Measurements from ENCODE around the gene SYNGAP1. TPM values are rescaled to one million over a fixed set of nuclear protein-coding genes. Genes with fewer than 3 reads are reported as not detected.
A peak's percentile ranks its signal among the peaks of the same experiment; 100 is the strongest.
"Not testable (repeated sequence)": the region's sequence is repeated elsewhere in the genome, so short reads cannot be mapped to it uniquely, and the experiment has no call there.

SYNGAP1 gene
- total RNA-seq, 2 donors from 2014 or later: 5.4 to 5.6 TPM

GRCh38 chr6:33391922-33392594 lies 27.8 kb upstream of the SYNGAP1 start:
- intact Hi-C loops (cut with DNase I): no loop called here
- Histone ChIP-seq H3K27me3 (no peaks in the 10 kb centered on the region), H3K4me3 (peak overlapping the region in 1 of 2 donors; percentile 18), H3K9me3 (no peaks in the 10 kb centered on the region), H3K36me3 (replicated peaks in 1 of 2; ENCODE audit: insufficient read depth in 1 of 2, low read depth in 2 of 2) (no peaks in the 10 kb centered on the region), H3K4me1 (peaks cover 14% of the 10 kb centered on the region), H3K27ac (peak overlapping the region in 3 of 4 donors; percentile 87 to 94 (median 91))
- DNase-seq: no peak
- TF ChIP-seq, protein P1, sequence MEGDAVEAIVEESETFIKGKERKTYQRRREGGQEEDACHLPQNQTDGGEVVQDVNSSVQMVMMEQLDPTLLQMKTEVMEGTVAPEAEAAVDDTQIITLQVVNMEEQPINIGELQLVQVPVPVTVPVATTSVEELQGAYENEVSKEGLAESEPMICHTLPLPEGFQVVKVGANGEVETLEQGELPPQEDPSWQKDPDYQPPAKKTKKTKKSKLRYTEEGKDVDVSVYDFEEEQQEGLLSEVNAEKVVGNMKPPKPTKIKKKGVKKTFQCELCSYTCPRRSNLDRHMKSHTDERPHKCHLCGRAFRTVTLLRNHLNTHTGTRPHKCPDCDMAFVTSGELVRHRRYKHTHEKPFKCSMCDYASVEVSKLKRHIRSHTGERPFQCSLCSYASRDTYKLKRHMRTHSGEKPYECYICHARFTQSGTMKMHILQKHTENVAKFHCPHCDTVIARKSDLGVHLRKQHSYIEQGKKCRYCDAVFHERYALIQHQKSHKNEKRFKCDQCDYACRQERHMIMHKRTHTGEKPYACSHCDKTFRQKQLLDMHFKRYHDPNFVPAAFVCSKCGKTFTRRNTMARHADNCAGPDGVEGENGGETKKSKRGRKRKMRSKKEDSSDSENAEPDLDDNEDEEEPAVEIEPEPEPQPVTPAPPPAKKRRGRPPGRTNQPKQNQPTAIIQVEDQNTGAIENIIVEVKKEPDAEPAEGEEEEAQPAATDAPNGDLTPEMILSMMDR (IDR thresholded peaks at IDR 0.05): no peak
- TF ChIP-seq POLR2A (IDR thresholded peaks at IDR 0.05): no peak
- no peak for ATAC-seq
- WGBS, 2 donors: 0% methylated on average over 10 to 31 of the region's 31 CpGs

DNA sequence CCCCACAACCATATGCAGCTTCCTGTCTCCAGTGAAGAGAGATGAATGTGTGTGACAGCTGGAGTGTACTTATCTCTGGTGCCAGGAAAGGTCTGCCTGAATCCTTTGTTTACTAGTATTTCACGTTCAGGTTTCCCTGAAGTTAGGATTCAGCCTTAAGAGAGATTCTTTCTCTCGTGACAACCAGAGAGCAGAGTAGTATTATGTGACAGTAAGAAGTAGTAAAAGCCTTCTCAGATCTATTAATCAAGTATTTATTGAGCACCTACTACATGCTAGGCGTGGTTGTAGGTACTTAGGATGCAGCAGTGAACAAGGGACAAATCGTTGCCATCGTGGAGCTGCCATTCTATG lies 27.3 kb upstream of the SYNGAP1 start:
- Histone ChIP-seq H3K4me1 (peaks cover 14% of the 10 kb centered on the region), H3K27ac (no peak overlapping the region), H3K9me3 (no peaks in the 10 kb centered on the region), H3K27me3 (no peaks in the 10 kb centered on the region), H3K36me3 (replicated peaks in 1 of 2; ENCODE audit: insufficient read depth in 1 of 2, low read depth in 2 of 2) (no peaks in the 10 kb centered on the region), H3K4me3 (no peak overlapping the region)
- ATAC-seq: no peak
- DNase-seq: no peak
- no peak for TF ChIP-seq POLR2A (IDR thresholded peaks at IDR 0.05)
- TF ChIP-seq, protein P1 (IDR thresholded peaks at IDR 0.05): no peak
- intact Hi-C loops (cut with DNase I): no loop called here
- WGBS, 2 donors: 40 to 43% methylated on average over 5 of the region's 5 CpGs

DNA sequence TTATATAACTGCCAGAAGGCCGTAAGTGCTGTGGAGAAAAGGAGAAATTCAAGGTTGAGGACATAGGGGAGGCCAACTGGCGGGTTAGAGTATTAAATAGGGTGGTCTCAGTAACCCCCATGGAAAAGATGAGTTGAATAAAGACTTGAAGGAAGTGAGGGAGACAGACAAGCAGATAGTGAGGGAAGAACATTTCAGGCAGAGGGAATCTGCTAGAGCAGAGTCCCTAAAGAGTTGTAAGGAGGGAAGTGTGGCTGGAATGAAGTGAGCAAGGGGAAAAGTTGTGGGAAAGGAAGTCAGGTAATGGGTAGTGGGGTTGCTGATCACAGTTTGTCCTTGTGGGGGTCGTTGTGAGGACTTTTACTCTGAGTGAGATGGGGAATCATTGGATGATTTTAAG lies 26.9 kb upstream of the SYNGAP1 start:
- ATAC-seq: no peak
- Histone ChIP-seq H3K4me3 (no peak overlapping the region), H3K27ac (no peak overlapping the region), H3K4me1 (peaks cover 14% of the 10 kb centered on the region), H3K36me3 (replicated peaks in 1 of 2; ENCODE audit: insufficient read depth in 1 of 2, low read depth in 2 of 2) (no peaks in the 10 kb centered on the region), H3K27me3 (no peaks in the 10 kb centered on the region), H3K9me3 (no peaks in the 10 kb centered on the region)
- WGBS, 2 donors: 46 to 48% methylated on average over 3 of the region's 3 CpGs
- intact Hi-C loops (cut with DNase I): no loop called here
- no peak for DNase-seq
- TF ChIP-seq, protein P1 (IDR thresholded peaks at IDR 0.05): no peak
- TF ChIP-seq POLR2A (IDR thresholded peaks at IDR 0.05): no peak

- Histone ChIP-seq H3K4me3 (no peak overlapping the region), H3K27me3 (no peaks in the 10 kb centered on the region), H3K9me3 (no peaks in the 10 kb centered on the region), H3K36me3 (replicated peaks in 1 of 2; ENCODE audit: insufficient read depth in 1 of 2, low read depth in 2 of 2) (no peaks in the 10 kb centered on the region), H3K4me1 (peaks cover under 1% of the 10 kb centered on the region), H3K27ac (no peak overlapping the region)
- ATAC-seq: no peak
- 70 to 79% methylated on average over 1 of the region's 1 CpG for WGBS, 2 donors
- no peak for TF ChIP-seq POLR2A (IDR thresholded peaks at IDR 0.05)
- TF ChIP-seq, protein P1 (IDR thresholded peaks at IDR 0.05): no peak
- no peak for DNase-seq
- intact Hi-C loops (cut with DNase I): no loop called here
Measured at GRCh38 chr6:33397541-33397940, 22.3 kb upstream of the SYNGAP1 start.

DNA sequence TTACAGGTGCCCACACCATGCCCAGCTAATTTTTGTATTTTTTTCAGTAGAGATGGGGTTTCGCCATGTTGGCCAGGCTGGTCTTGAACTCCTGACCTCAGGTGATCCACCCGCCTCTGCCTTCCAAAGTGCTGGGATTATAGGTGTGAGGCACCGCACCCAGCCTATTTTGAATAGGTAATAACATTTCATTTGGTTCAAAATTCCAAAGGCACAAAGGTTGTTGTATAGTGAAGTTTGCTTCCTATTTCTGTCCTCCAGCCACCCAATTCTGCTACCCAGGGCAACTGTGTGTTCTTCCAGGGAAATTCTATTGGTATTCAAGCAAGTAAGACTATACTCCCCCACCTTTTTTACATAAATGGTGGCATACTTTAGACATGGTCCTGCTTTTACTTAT lies 21.3 kb upstream of the SYNGAP1 start:
- intact Hi-C loops (cut with DNase I); DNase-seq; ATAC-seq; H3K9me3 ChIP-seq; H3K36me3 ChIP-seq (replicated peaks in 1 of 2; ENCODE audit: insufficient read depth in 1 of 2, low read depth in 2 of 2); H3K4me1 ChIP-seq; H3K27ac ChIP-seq; H3K27me3 ChIP-seq; H3K4me3 ChIP-seq: not testable (repeated sequence)
- 91% methylated on average over 3 of the region's 3 CpGs for WGBS, 2 donors

GRCh38 chr6:33399881-33400280 lies 20.0 kb upstream of the SYNGAP1 start:
- intact Hi-C loops (cut with DNase I); H3K36me3 ChIP-seq (replicated peaks in 1 of 2; ENCODE audit: insufficient read depth in 1 of 2, low read depth in 2 of 2); H3K9me3 ChIP-seq; H3K27me3 ChIP-seq; DNase-seq; ATAC-seq; H3K4me1 ChIP-seq; H3K4me3 ChIP-seq; H3K27ac ChIP-seq: not testable (repeated sequence)
- WGBS, 2 donors: 90 to 95% methylated on average over 6 of the region's 6 CpGs
